Upper lobe of left lung (tissue), 6 donors: ENCODE data around the gene SCO2. TPM values are rescaled to one million over a fixed set of nuclear protein-coding genes. Genes with fewer than 3 reads are reported as not detected.
"Not testable (repeated sequence)": the region's sequence is repeated elsewhere in the genome, so short reads cannot be mapped to it uniquely, and the experiment has no call there.

ENCODE experiments used
- ATAC-seq, 2 donors: fragments of 200-7000 bp; cut with Tn5 transposase; one replicate each; pipeline ENCODE4 v1.9.1; 2022; ENCODE audit warnings: mild to moderate bottlenecking in 2 of 2, moderate library complexity in 2 of 2; ENCODE audit not compliant: low FRiP score in 2 of 2
- DNase-seq, 2 donors: peaks; one replicate each; pipeline ENCODE4 v3.0.0-alpha.2; 2019 to 2020
- H3K27ac ChIP-seq, 4 donors: fragments of 200-600 bp; sonication (generic); one replicate each; pipeline ENCODE4 v1.5.1; 2016 to 2019
- H3K27me3 ChIP-seq, 4 donors: fragments of 200-600 bp; sonication (generic); one replicate each; pipeline ENCODE4 v1.5.1; 2017 to 2019
- H3K36me3 ChIP-seq, 4 donors: fragments of 200-600 bp; sonication (generic); one replicate each; pipeline ENCODE4 v1.5.1; 2016 to 2019
- H3K4me1 ChIP-seq, 4 donors: fragments of 200-600 bp; sonication (generic); one replicate each; pipeline ENCODE4 v1.5.1; 2018 to 2019
- H3K4me3 ChIP-seq, 4 donors: fragments of 200-600 bp; sonication (generic); one replicate each; pipeline ENCODE4 v1.5.1; 2017 to 2019; ENCODE audit warnings: mild to moderate bottlenecking in 2 of 4, moderate library complexity in 1 of 4
- H3K9me3 ChIP-seq, 4 donors: fragments of 200-600 bp; sonication (generic); one replicate each; pipeline ENCODE4 v1.5.1; 2018 to 2019
- EP300 ChIP-seq, 4 donors: sonication (generic); formaldehyde crosslinking; IDR thresholded peaks; one replicate each; pipeline ENCODE4 v1.5.1; 2017; ENCODE audit warnings: antibody characterized with exemption in 4 of 4, control low read depth in 2 of 4
- POLR2A ChIP-seq, 4 donors: fragments of 450-650 bp; IDR thresholded peaks; one replicate each; pipeline ENCODE4 v1.5.1; 2016 to 2017; ENCODE audit warnings: antibody characterized with exemption in 4 of 4, mild to moderate bottlenecking in 2 of 4
- POLR2AphosphoS5 ChIP-seq, 2 donors: sonication (generic); formaldehyde crosslinking; IDR thresholded peaks; one replicate each; pipeline ENCODE4 v1.5.1; 2017; ENCODE audit warnings: antibody characterized with exemption in 2 of 2
- WGBS, 2 donors: methylation state at CpG; one replicate each; pipeline ENCODE4 v1.1.5; 2017 to 2018; 5-methylcytosine and 5-hydroxymethylcytosine counted together
- total RNA-seq, 6 donors: library from RNA; depleted of rRNA in 4 of 6; stranded (reverse); fragments of >200 nt in 4 of 6; gene quantifications; one replicate each; pipeline versions ENCODE4 v1.1.0 to v1.2.1, GENCODE V29; 2016 to 2021
- TF ChIP-seq, protein P1 (sequence below), 6 experiments: fragments of 450-650 bp in 4 of 6; fragments of 200-600 bp in 2 of 6; sonication (generic) in 2 of 6; IDR thresholded peaks; one replicate each; pipeline ENCODE4 v1.5.1; 2016 to 2019; ENCODE audit warnings: antibody characterized with exemption in 6 of 6
- donor health status: DM: no; HTN: no; CAD: no; lungs with moderate emphysema.
- donor health status: DM: no; HTN: yes; CAD: no; lungs with severe emphysema.

SCO2 gene
- total RNA-seq, 6 donors from 2014 or later, result 1.7 to 14.0 (median 9.2) TPM; not detected in 1

DNA sequence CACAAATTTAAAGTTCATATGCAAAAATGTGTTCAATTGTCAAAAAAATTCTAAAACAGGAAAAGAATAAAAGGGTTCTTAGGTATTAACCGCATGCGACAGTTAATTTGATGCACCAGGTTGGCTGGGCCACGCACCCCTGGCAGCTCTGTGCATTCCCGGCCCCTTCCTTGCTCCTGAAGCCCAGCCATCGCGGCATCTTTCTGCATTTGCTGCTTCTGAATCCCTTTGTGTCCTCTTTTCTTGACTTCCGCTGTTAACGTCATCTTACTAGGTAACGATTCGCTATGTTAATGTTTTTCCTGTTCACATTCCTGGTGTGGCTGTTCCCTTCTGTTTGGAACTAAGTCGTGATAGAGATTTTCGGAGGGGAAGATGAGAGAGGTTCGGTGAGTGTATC, 12.4 kb upstream of the SCO2 start:
- DNase-seq (no peak), ATAC-seq (no peak)
- peaks cover 46 to 58% (median 55%) of the 10 kb centered on the region in 4 donors for H3K4me1 ChIP-seq
- H3K9me3 ChIP-seq, result no peaks in the 10 kb centered on the region
- H3K27ac ChIP-seq, result peak overlapping the region; percentile 94 to 98 (median 96)
- WGBS, 2 donors, result 82 to 89% methylated on average over 13 of the region's 13 CpGs
- no peaks in the 10 kb centered on the region for H3K36me3 ChIP-seq
- H3K4me3 ChIP-seq, result no peak overlapping the region
- TF ChIP-seq, protein P1, sequence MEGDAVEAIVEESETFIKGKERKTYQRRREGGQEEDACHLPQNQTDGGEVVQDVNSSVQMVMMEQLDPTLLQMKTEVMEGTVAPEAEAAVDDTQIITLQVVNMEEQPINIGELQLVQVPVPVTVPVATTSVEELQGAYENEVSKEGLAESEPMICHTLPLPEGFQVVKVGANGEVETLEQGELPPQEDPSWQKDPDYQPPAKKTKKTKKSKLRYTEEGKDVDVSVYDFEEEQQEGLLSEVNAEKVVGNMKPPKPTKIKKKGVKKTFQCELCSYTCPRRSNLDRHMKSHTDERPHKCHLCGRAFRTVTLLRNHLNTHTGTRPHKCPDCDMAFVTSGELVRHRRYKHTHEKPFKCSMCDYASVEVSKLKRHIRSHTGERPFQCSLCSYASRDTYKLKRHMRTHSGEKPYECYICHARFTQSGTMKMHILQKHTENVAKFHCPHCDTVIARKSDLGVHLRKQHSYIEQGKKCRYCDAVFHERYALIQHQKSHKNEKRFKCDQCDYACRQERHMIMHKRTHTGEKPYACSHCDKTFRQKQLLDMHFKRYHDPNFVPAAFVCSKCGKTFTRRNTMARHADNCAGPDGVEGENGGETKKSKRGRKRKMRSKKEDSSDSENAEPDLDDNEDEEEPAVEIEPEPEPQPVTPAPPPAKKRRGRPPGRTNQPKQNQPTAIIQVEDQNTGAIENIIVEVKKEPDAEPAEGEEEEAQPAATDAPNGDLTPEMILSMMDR (IDR thresholded peaks at IDR 0.05), result no peak
- TF ChIP-seq POLR2A (IDR thresholded peaks at IDR 0.05) (no peak), EP300 (IDR thresholded peaks at IDR 0.05) (no peak), POLR2AphosphoS5 (IDR thresholded peaks at IDR 0.05) (no peak)
- H3K27me3 ChIP-seq, result no peaks in the 10 kb centered on the region

DNA sequence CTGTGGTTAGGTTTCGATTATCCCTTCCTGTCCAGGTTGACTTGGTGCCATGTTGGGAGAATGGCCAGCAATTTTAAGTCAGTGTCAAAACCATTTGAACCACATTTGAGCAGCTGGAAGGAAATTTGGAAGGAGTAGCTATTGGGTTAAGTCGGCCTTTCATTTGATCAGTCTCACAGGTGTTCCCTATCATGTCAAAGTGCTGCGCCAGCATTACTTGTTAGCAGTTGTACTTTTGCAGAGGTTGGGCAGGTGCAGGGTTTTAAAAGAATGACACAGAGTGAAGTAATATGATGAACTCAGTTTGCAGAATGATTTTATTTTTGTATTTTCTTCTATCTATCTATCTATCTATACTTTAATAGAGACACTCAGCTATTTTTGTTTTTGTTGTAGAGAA, 10.8 kb upstream of the SCO2 start:
- no peak overlapping the region for H3K27ac ChIP-seq
- TF ChIP-seq POLR2A (IDR thresholded peaks at IDR 0.05), result no peak
- TF ChIP-seq, protein P1 (IDR thresholded peaks at IDR 0.05), result no peak
- no peak for TF ChIP-seq EP300 (IDR thresholded peaks at IDR 0.05)
- TF ChIP-seq POLR2AphosphoS5 (IDR thresholded peaks at IDR 0.05), result no peak
- no peak for DNase-seq
- peaks cover 45 to 64% (median 56%) of the 10 kb centered on the region in 4 donors for H3K4me1 ChIP-seq
- H3K36me3 ChIP-seq, result no peaks in the 10 kb centered on the region
- WGBS, 2 donors, result 79 to 84% methylated on average over 3 of the region's 3 CpGs
- no peak for ATAC-seq
- H3K27me3 ChIP-seq, result no peaks in the 10 kb centered on the region
- H3K4me3 ChIP-seq, result no peak overlapping the region
- H3K9me3 ChIP-seq, result no peaks in the 10 kb centered on the region

DNA sequence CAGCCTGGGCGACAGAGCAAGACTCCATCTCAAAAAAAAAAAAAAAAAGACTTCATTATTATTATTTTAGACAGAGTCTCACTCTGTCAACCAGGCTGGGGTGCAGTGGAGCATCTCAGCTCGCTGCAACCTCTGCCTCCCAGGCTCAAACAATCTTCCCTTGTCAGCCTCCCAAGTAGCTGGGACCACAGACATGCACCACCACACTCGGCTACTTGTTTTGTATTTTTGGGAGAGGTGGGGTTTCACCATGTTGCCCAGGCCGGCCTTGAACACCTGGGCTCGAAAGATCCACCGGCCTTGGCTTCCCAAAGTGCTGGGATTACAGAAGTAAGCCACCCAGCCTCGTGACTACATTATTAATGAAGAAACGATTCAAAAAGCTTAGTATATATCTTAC, 9.7 kb upstream of the SCO2 start:
- TF ChIP-seq POLR2AphosphoS5 (IDR thresholded peaks at IDR 0.05) (no peak), POLR2A (IDR thresholded peaks at IDR 0.05) (no peak), EP300 (IDR thresholded peaks at IDR 0.05) (no peak)
- TF ChIP-seq, protein P1 (IDR thresholded peaks at IDR 0.05), result no peak
- WGBS, 2 donors, result 79% methylated on average over 8 of the region's 8 CpGs
- Histone ChIP-seq H3K36me3 (no peaks in the 10 kb centered on the region), H3K4me3 (no peak overlapping the region), H3K27ac (peak overlapping the region; percentile 69 to 99 (median 97)), H3K27me3 (no peaks in the 10 kb centered on the region), H3K9me3 (no peaks in the 10 kb centered on the region), H3K4me1 (peaks cover 44 to 73% (median 52%) of the 10 kb centered on the region in 4 donors)
- no peak for DNase-seq
- no peak for ATAC-seq

DNA sequence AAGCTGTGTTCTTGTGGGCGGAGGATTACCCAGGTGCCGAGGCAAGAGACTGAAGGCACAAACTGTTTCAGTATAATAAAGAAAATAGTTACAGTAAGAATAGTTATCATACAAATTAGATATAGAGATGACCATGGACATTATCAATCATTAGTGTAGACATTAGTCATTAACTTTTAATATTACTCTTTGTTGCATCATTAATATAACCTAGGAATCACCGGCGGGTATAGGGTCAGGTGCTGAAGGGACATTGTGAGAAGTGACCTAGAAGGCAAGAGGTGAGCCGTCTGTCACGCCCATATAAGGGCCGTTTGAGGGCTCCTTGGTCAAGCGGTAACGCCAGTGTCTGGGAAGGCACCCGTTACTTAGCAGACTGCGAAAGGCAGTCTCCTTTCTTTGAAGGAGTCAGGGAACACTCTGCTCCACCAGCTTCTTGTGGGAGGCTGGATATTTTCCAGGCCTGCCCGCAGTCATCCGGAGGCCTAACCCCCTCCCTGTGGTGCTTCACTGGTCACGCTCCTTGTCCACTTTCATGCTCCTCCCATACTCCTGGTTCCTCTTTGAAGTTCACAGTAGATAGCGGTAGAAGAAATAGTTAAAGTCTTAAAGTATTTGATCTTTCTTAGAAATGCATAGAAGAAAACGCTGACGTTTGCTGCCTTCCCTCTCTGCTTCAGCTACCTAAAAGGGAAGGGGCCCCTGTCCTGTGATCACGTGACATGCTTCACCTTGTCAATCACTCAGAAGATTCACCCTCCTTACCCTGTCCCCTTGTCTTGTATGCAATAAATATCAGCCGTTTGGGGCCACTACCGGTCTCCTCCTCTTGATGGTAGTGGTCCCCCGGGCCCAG, 8.7 kb upstream of the SCO2 start:
- not testable (repeated sequence) for H3K27me3 ChIP-seq
- DNase-seq, result peak in 1 of 2 donors; percentile 88
- peaks cover 38 to 76% (median 47%) of the 10 kb centered on the region in 4 donors for H3K4me1 ChIP-seq

DNA sequence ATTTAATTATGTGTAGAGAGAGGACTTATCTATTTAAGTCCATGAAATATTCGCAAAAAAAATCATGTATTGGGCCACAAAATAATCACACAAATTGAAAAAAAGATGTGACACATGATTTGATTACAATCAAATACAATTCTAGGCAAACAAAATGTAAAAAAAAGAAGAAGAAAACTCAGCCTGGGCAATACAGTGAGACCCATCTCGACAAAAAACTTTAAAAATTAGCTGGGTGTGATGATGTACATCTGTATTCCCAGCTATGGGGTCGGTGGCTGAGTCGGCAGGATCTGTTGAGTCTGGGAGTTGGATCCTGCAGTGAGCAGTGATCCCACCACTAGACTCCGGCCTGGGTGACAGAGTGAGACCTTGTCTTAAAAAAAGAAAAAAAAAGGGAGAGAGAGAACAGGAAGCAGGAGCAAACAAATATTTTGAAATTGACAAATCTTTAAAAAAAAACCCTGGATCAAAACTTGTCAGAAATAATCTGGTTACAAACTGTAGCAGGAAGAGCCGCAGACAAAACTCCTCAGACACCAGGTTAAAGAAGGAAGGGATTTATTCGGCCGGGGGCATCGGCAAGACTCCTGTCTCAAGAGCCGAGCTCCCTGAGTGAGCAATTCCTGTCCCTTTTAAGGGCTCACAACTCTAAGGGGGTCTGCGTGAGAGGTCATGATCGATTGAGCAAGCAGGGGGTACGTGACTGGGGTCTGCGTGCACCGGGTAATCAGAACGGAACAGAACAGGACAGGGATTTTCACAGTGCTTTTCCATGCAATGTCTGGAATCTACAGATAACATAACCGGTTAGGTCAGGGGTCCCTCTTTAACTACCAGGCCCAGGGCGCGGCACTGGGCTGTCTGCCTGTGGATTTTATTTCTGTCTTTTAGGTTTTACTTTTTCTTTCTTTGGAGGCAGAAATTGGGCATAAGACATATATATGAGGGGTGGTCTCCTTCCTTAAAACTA, 7.7 kb upstream of the SCO2 start:
- no peaks in the 10 kb centered on the region for H3K27me3 ChIP-seq
- TF ChIP-seq EP300 (IDR thresholded peaks at IDR 0.05) (no peak), POLR2AphosphoS5 (IDR thresholded peaks at IDR 0.05) (no peak), POLR2A (IDR thresholded peaks at IDR 0.05) (no peak)
- TF ChIP-seq, protein P1 (IDR thresholded peaks at IDR 0.05), result no peak
- ATAC-seq (no peak), DNase-seq (no peak)
- H3K4me1 ChIP-seq, result peaks cover 37 to 76% (median 44%) of the 10 kb centered on the region in 4 donors
- peak overlapping the region; percentile 97 to 100 (median 98) for H3K27ac ChIP-seq
- WGBS, 2 donors, result 53 to 67% methylated on average over 19 of the region's 19 CpGs
- H3K36me3 ChIP-seq, result no peaks in the 10 kb centered on the region
- H3K9me3 ChIP-seq, result no peaks in the 10 kb centered on the region
- peak overlapping the region in 1 of 4 donors; percentile 93 for H3K4me3 ChIP-seq

More for the DNA sequence above, 8.7 kb upstream of the SCO2 start:
- H3K9me3 ChIP-seq, H3K36me3 ChIP-seq, ATAC-seq, H3K4me3 ChIP-seq: not testable (repeated sequence)
- H3K27ac ChIP-seq, result peak overlapping the region; percentile 97 to 100 (median 98)
- 47 to 51% methylated on average over 21 of the region's 21 CpGs for WGBS, 2 donors
- TF ChIP-seq POLR2A (IDR thresholded peaks at IDR 0.05) (peak in 2 of 4 donors; percentile 46 to 82), POLR2AphosphoS5 (IDR thresholded peaks at IDR 0.05) (peak; percentile 62 to 68)
